ENCODE measurements around the gene MEGF6.
A peak's percentile ranks its signal among the peaks of the same experiment; 100 is the strongest.
"Not testable (repeated sequence)": the region's sequence is repeated elsewhere in the genome, so short reads cannot be mapped to it uniquely, and the experiment has no call there.

Gene MEGF6

DNA sequence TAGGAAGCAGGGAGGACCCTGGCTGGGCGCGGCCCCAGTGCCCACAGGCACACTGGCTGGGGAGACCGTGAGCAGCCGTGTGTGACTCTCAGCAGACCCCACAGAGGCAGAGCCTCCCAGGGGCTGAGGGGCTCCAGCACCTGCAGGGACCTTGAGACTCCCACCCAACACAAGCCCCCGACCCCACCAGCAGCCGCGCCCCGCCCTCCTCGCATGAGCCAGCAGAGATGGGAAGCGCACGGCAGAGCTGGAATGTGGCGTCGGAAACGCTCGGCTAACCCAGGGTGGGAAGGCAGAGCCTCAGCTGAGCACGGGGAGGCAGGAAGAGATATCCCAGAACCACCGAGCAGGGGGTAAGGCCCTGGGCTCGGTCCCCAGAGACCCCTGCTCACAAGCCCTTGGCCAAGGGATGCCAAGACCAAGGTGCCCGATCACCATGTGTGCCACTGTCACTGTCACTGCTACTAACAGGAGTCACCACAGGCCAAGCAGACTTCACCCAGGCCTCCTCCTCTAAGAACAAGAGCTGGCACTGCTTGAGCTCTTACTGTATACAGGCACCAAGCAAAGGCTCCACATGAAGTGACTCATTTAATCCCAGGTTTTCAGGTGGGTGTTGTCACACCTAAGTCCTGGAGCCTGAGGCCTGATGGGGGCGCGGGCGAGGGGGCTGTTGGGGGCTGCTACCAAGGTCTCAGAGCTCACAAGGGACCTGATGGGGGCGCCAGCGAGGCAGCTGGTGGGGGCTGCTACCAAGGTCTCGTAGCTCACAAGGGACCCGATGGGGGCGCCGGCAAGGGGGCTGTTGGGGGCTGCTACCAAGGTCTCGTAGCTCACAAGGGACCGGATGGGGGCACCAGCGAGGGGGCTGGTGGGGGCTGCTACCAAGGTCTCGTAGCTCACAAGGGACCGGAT is 20.1 kb downstream of the MEGF6 start:
- no peak for DNase-seq

- peak; percentile 27 for DNase-seq
These were observed 21.1 kb downstream of the MEGF6 start for GRCh38 chr1:3590139-3590763.

DNA sequence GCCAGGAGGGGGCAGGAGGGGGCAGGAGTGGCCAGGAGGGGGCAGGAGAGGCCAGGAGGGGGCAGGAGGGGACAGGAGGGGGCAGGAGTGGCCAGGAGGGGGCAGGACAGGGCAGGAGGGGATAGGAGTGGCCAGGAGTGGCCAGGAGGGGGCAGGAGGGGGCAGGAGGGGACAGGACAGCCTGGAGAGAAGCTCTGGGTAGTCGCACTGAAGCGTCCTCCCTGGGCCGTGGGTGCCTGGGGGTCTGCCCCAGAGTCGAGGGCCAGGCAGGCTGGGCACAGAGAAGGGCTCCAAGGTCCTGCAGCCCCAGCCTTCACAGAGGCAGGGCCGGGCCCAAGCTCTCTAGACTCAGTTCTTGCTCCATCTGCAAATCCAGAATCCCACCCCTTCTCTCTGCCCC is 22.9 kb downstream of the MEGF6 start:
- no peak for DNase-seq

DNA sequence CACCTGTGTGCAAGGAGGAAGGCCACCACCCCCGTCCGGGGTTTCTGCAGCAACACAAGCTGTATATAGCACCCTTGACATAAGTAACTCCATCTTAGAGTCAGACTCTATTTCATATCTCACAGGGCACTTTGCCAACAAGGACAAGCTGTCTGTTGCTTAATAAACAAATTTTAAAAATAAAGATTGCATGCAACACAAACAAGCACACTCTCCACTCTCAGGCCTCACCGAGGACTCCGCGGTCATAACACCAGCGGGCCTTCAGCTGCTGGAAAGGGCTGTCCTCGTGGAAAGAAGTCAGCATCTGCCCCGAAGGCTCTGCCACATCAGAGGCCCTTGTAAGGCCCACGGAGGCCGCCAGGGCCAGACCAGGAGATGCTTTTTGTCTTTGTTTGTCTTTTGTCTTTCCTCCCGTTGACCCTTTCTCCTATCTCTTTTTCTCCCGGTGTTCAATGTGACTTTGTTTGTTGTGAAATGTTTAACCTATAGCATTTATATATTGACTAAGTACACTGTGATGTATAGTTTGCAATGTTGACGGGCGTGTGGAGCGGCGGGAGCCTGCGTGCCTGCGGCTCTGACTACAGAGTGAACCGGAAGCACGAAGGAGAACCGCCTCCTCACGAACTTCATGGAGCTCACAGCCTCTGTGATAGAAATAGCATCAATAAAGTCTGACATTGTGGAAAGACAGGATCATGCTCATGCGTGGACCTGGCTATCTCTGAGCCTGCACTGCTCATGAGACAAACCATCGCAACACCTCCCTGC is 24.1 kb downstream of the MEGF6 start:
- DNase-seq = peak; percentile 21

DNA sequence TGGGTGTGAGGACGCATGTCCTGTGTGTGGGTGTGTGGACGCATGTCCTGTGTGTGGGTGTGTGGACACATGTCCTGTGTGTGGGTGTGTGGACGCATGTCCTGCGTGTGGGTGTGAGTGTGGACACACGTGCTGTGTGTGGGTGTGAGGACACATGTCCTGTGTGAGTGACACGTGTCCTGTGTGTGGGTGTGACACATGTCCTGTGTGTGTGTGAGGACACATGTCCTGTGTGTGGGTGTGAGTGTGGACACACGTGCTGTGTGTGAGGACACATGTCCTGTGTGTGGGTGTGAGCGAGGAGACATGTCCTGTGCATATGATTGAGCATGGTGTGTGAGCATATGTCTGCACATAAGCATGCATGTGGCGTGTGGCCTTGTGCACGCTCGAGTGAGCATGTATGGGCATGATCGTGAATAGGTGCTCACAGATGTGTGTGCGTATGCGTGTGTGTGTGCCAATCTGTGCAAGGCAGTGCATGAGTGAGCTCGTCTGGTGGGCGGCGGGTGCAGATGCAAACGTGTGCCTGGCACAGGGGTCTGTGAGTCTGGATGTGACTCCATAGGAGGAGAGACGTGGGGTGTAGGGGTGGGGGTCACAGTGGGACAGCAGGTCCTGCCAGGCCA is 25.3 kb downstream of the MEGF6 start:
- no peak for DNase-seq

DNA sequence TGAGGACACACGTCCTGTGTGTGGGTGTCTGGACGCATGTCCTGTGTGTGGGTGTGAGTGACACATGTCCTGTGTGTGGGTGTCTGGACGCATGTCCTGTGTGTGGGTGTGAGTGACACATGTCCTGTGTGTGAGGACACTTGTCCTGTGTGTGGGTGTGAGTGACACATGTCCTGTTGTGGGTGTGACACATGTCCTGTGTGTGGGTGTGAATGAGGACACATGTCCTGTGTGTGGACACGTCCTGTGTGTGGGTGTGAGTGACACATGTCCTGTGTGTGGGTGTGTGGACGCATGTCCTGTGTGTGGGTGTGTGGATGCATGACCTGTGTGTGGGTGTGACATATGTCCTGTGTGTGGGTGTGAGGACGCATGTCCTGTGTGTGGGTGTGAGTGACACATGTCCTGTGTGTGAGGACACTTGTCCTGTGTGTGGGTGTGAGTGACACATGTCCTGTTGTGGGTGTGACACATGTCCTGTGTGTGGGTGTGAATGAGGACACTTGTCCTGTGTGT is 25.9 kb downstream of the MEGF6 start:
- DNase-seq = not testable (repeated sequence)

GRCh38 chr1:3584915-3585314 is 26.4 kb downstream of the MEGF6 start:
- no peak for DNase-seq

DNA sequence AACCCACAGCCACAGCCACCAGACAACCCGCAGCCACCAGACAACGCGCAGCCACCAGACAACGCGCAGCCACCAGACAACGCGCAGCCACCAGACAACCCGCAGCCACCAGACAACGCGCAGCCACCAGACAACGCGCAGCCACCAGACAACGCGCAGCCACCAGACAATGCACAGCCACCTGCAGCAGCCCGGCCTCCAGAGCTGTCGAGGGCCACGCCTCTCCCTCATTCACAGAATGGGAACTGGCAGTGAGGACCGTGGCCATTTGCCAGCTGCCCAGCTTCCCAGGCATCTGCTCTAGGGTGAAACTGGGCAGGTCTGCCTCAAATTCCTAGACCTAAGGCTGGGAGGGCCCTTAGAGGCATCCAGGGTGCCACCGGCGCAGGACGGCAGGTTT is 27.6 kb downstream of the MEGF6 start:
- not testable (repeated sequence) for DNase-seq

DNA sequence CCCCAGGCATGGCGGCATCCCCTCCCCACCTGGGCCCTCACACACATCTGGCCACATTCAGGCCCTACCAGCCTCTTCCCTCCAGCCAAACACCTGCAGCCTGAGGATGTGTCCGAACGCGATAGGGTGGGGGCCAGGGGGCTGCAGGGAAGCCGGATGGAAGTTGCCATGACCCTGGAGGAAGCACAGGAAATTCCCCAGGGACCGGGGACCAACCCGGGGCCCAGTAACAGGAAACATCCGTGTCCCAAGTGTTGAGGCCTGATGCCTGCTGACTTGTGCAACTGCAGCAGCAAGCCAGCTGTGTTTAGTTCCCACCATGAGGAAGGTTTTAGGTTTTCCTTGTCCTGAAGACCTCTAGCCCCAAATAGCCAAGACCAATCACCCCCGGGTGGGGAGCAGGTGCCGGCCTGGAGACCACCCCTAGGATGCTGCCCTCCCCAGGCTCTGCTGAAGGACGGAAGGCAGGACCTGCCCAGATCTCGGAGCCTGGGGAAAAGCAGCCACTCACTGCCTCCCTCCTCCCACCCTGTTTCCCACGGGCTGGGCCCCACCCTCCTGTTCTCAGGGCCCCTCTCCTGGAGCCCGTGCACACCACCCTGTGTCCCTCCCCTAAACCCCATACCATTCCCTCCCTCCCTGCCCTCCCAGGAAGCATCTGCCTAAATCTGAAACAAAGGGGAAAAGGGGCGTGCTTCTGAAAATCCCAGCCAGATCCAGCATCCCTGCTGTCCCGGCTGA is 29.8 kb downstream of the MEGF6 start:
- no peak for DNase-seq

- no peak for DNase-seq
These were observed 31.1 kb downstream of the MEGF6 start for GRCh38 chr1:3580231-3580630.

DNA sequence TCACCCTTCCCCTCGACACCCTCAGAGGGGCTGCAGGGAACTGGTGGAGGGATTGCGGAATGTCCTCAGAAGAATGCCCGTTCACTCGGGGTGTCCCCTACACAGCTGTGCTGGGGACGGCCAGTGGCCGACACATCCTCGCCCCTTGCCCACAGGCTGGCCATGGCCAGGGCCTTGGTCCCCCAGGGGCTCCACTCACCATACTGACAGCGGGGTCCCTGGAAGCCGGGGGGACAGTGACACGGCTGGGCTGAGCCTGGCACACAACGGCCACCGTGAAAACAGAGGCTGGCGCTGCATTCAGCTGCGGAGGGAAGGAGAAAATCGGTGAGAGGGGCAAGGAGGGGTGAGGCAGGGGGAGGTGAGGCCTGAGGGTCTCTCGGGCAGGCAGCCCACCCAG is 31.7 kb downstream of the MEGF6 start:
- DNase-seq = no peak

- DNase-seq = no peak
These were observed 32.4 kb downstream of the MEGF6 start for GRCh38 chr1:3578906-3579305.

DNA sequence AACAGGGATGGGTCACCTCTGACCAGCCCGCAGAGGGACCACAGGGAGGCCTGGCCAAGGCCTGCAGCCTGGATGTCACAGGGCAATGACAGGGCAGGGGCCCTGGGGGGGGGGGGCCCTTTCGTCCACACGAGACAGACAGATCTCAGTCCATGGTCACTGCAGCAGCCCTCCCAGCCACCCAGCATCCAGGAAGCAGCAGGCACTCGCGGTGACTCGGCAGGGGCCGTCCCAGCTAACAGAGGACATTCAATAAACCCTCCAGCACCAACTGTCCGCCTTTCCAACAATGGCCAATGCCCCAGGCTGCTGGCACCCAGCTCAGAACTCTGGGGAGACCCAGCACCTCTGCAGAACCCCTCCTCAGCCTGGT is 32.9 kb downstream of the MEGF6 start:
- no peak for DNase-seq

DNA sequence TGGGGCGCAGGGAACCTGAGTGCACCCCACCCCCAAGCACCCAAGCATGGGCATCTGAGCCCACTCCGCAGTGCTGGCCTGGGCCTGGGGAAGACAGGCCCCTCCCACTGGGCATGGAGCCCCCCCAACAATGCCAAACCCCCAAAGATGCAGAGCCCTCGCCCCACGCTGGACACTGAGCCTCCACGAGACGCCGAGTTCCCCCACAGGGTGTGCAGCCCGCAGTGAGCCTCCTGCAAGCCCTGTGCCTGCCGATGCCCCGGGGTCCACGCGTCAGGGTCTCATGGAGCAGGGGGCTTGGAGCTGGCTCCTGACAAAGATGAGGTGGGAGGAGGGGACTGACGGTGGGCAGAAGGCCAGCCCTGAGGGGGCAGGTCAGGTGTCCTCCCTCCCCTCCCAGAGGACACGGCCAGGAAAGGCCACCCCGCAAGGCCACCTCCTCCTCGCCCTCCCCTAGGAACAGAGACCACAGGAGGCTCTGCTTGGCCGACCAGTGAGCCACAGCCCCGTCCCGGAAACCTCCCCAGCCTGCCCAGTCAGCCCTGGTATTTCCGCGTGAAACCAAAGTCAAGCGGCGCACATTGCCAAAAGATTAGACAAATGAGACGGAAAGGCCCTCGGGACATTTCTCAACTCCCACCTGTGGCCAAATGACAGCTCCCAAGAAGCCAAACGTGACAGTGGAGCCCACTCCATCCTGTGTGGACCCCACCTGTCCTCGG is 33.4 kb downstream of the MEGF6 start:
- no peak for DNase-seq

DNA sequence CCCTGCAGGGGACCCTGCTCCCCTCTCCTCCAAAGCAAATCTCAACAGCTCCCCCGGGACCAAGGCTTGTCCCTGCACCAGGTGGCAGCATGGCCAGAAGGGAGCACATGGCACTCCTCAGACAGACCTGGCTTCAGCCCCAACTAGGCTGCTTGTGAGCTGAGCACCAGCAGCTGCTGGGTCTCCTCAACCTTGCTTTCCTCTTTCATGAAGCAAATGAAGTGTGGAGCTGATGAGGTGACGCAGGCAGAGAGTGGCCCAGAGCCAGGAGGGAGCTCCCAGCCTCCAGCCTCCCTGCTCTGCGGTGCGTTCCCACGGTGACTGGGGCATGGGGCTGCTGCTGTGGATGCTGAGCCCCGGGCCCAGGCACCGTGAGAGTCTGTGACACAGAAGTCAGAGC is 34.0 kb downstream of the MEGF6 start:
- no peak for DNase-seq

DNA sequence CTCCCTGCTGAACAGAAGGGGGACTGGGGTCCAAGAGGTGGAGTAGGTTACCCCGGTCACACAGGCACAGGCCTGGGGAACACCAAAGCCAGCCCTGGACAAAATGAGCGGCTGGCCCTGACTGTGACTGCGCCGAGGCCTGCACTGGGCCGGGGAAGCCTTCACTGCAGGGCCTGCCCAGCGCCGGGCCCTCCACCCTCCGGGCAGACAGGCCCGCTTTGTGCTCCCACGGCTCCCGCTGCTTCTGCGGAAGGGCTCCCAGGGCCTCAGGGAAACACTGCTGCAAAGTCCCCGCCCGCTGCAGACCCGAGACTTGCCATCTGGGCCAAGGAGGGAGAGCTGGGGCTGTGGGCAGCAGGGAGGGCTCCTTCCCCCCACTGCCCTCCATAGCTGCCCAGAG is 35.3 kb downstream of the MEGF6 start:
- DNase-seq = no peak

GRCh38 chr1:3575515-3575914 is 35.8 kb downstream of the MEGF6 start:
- DNase-seq = not testable (repeated sequence)

DNA sequence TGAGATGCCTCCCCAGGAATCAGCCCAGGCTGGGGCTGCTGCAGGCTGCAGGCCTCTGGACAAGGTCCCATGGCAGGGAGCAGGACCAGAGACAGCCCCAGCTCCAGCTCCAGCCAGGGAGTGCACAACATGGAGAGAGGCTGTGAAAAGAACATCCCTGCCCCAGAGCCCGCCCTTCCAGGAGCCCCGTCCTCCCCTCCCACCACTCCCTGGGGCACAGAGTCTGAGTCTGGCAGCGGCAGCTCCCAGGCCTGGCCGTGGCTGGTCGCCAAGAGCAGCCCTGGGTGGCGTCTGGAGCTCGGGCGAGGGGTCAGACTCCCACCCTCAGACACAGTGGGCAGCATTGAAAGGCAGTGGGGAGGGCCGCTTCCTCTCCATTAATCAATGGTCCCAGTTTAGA is 37.8 kb downstream of the MEGF6 start:
- no peak for DNase-seq

- DNase-seq = not testable (repeated sequence)
These were observed 38.7 kb downstream of the MEGF6 start for GRCh38 chr1:3572638-3573037.

GRCh38 chr1:3571263-3571662 is 40.0 kb downstream of the MEGF6 start:
- DNase-seq = no peak
